HUES64 (cell line): Measurements from ENCODE around the gene CEP83.
A peak's percentile ranks its signal among the peaks of the same experiment; 100 is the strongest.
"Not testable (repeated sequence)": the region's sequence is repeated elsewhere in the genome, so short reads cannot be mapped to it uniquely, and the experiment has no call there.

Source experiments
- H3K27ac ChIP-seq: 2 replicates; pipeline ENCODE4 v1.7.0; 2013; ENCODE audit warnings: low read depth, low read length, inconsistent platforms
- H3K27me3 ChIP-seq: 2 replicates; pipeline ENCODE4 v1.6.1; 2013; ENCODE audit warnings: mild to moderate bottlenecking, low read length; ENCODE audit not compliant: insufficient read depth
- H3K36me3 ChIP-seq: 2 replicates; pipeline ENCODE4 v1.6.1; 2013; ENCODE audit warnings: mild to moderate bottlenecking, low read length; ENCODE audit not compliant: insufficient read depth
- H3K4me1 ChIP-seq: 2 replicates; pipeline ENCODE4 v1.6.1; 2013; ENCODE audit warnings: mild to moderate bottlenecking, low read length, moderate library complexity; ENCODE audit not compliant: insufficient read depth
- H3K4me3 ChIP-seq: 2 replicates; pipeline ENCODE4 v1.5.1; 2013; ENCODE audit warnings: mild to moderate bottlenecking, low read length, moderate library complexity
- H3K9ac ChIP-seq: 2 replicates; pipeline ENCODE4 v1.6.1; 2013; ENCODE audit warnings: mild to moderate bottlenecking, low read depth, low read length
- H3K9me3 ChIP-seq: 2 replicates; pipeline ENCODE4 v1.6.1; 2013; ENCODE audit warnings: low read depth, low read length; ENCODE audit not compliant: insufficient read depth
- WGBS: fragments of 150-250, 120-280 bp; methylation state at CpG from one replicate; pipeline ENCODE4 v1.1.7; 2013; ENCODE audit warnings: missing lambda C conversion rate; 5-methylcytosine and 5-hydroxymethylcytosine counted together

The CEP83 gene

GRCh38 chr12:94405413-94406116, 54.1 kb downstream of the CEP83 start:
- peaks cover 22% of the 10 kb centered on the region for H3K36me3 ChIP-seq
- no peaks in the 10 kb centered on the region for H3K9me3 ChIP-seq
- WGBS: 93% methylated on average over 3 of the region's 3 CpGs
- H3K4me3 ChIP-seq: no peak overlapping the region
- H3K27me3 ChIP-seq: no peaks in the 10 kb centered on the region
- no peak overlapping the region for H3K9ac ChIP-seq
- H3K27ac ChIP-seq: no peak overlapping the region
- H3K4me1 ChIP-seq: peaks cover 6% of the 10 kb centered on the region; the same call in 1 of the 2 replicates

- Histone ChIP-seq H3K4me1 (peaks cover 6% of the 10 kb centered on the region; the same call in 1 of the 2 replicates), H3K27me3 (no peaks in the 10 kb centered on the region), H3K9ac (no peak overlapping the region), H3K27ac (no peak overlapping the region), H3K36me3 (peaks cover 22% of the 10 kb centered on the region), H3K4me3 (no peak overlapping the region), H3K9me3 (peaks cover 5% of the 10 kb centered on the region; the same call in 1 of the 2 replicates)
- 98% methylated on average over 2 of the region's 2 CpGs for whole genome bisulfite sequencing
Measured at GRCh38 chr12:94404854-94405253, 54.8 kb downstream of the CEP83 start.

GRCh38 chr12:94401326-94401725, 58.3 kb downstream of the CEP83 start:
- Histone ChIP-seq H3K27me3 (no peaks in the 10 kb centered on the region), H3K4me1 (peaks cover 6% of the 10 kb centered on the region; the same call in 1 of the 2 replicates), H3K27ac (no peak overlapping the region), H3K9me3 (peaks cover 21% of the 10 kb centered on the region), H3K9ac (no peak overlapping the region), H3K4me3 (no peak overlapping the region), H3K36me3 (peaks cover 44% of the 10 kb centered on the region)
- WGBS: 92% methylated on average over 2 of the region's 2 CpGs

- WGBS: 100% methylated on average over 4 of the region's 5 CpGs
- peaks cover 21% of the 10 kb centered on the region for H3K9me3 ChIP-seq
Measured at GRCh38 chr12:94398685-94399084, 61.0 kb downstream of the CEP83 start.

GRCh38 chr12:94397401-94397800, 62.3 kb downstream of the CEP83 start:
- H3K27ac ChIP-seq: no peak overlapping the region
- no peaks in the 10 kb centered on the region for H3K4me1 ChIP-seq
- H3K27me3 ChIP-seq: no peaks in the 10 kb centered on the region
- 97% methylated on average over 3 of the region's 4 CpGs for WGBS
- H3K9ac ChIP-seq: no peak overlapping the region
- H3K9me3 ChIP-seq: peaks cover 21% of the 10 kb centered on the region
- no peak overlapping the region for H3K4me3 ChIP-seq
- H3K36me3 ChIP-seq: peaks cover 41% of the 10 kb centered on the region

More at GRCh38 chr12:94398685-94399084, 61.0 kb downstream of the CEP83 start:
- H3K27me3 ChIP-seq, H3K9ac ChIP-seq, H3K4me3 ChIP-seq, H3K27ac ChIP-seq, H3K4me1 ChIP-seq: not testable (repeated sequence)
- peaks cover 44% of the 10 kb centered on the region for H3K36me3 ChIP-seq

- H3K9ac ChIP-seq, H3K4me1 ChIP-seq, H3K27ac ChIP-seq, H3K27me3 ChIP-seq, H3K4me3 ChIP-seq: not testable (repeated sequence)
- WGBS: 93% methylated on average over 4 of the region's 4 CpGs
- H3K36me3 ChIP-seq: peaks cover 32% of the 10 kb centered on the region
- H3K9me3 ChIP-seq: peaks cover 21% of the 10 kb centered on the region
Measured at GRCh38 chr12:94396014-94396413, 63.7 kb downstream of the CEP83 start.

- 69% methylated on average over 4 of the region's 4 CpGs for WGBS
- no peaks in the 10 kb centered on the region for H3K4me1 ChIP-seq
- no peak overlapping the region for H3K27ac ChIP-seq
- peaks cover 6% of the 10 kb centered on the region; the same call in 1 of the 2 replicates for H3K36me3 ChIP-seq
- peak overlapping the region; percentile 45; the same call in 1 of the 2 replicates for H3K4me3 ChIP-seq
- H3K27me3 ChIP-seq: no peaks in the 10 kb centered on the region
- no peak overlapping the region for H3K9ac ChIP-seq
- peaks cover 4% of the 10 kb centered on the region; the same call in 1 of the 2 replicates for H3K9me3 ChIP-seq
Measured at GRCh38 chr12:94390130-94390485, 69.6 kb downstream of the CEP83 start.

GRCh38 chr12:94389482-94390129, 70.1 kb downstream of the CEP83 start:
- H3K9ac ChIP-seq: peak overlapping the region; percentile 49; the same call in 1 of the 2 replicates

GRCh38 chr12:94386422-94386821, 73.2 kb downstream of the CEP83 start:
- WGBS: 93% methylated on average over 1 of the region's 1 CpG
- Histone ChIP-seq H3K4me1 (no peaks in the 10 kb centered on the region), H3K9ac (no peak overlapping the region), H3K4me3 (no peak overlapping the region), H3K36me3 (peaks cover 9% of the 10 kb centered on the region; the same call in 1 of the 2 replicates), H3K27me3 (no peaks in the 10 kb centered on the region), H3K9me3 (peaks cover 4% of the 10 kb centered on the region; the same call in 1 of the 2 replicates), H3K27ac (no peak overlapping the region)

More at GRCh38 chr12:94389482-94390129, 70.1 kb downstream of the CEP83 start:
- H3K27me3 ChIP-seq, H3K27ac ChIP-seq, H3K4me1 ChIP-seq, H3K36me3 ChIP-seq, H3K9me3 ChIP-seq: not testable (repeated sequence)
- peak overlapping the region; percentile 45 for H3K4me3 ChIP-seq
- WGBS: 70% methylated on average over 16 of the region's 16 CpGs

GRCh38 chr12:94384030-94384429, 75.6 kb downstream of the CEP83 start:
- Histone ChIP-seq H3K27me3 (no peaks in the 10 kb centered on the region), H3K4me3 (no peak overlapping the region), H3K9me3 (peaks cover 4% of the 10 kb centered on the region; the same call in 1 of the 2 replicates), H3K9ac (no peak overlapping the region), H3K4me1 (no peaks in the 10 kb centered on the region), H3K36me3 (peaks cover 12% of the 10 kb centered on the region; the same call in 1 of the 2 replicates), H3K27ac (no peak overlapping the region)

- peaks cover 29% of the 10 kb centered on the region for H3K36me3 ChIP-seq
- H3K4me3 ChIP-seq: no peak overlapping the region
- no peaks in the 10 kb centered on the region; the same call in 1 of the 2 replicates for H3K9me3 ChIP-seq
- no peak overlapping the region for H3K27ac ChIP-seq
- WGBS: 100% methylated on average over 1 of the region's 2 CpGs
- no peaks in the 10 kb centered on the region for H3K27me3 ChIP-seq
- H3K9ac ChIP-seq: no peak overlapping the region
- H3K4me1 ChIP-seq: no peaks in the 10 kb centered on the region
Measured at GRCh38 chr12:94380507-94380906, 79.2 kb downstream of the CEP83 start.
